Astrocyte of the spinal cord (primary cell): ENCODE measurements around the gene NDUFC2.
"Not testable (repeated sequence)": the region's sequence is repeated elsewhere in the genome, so short reads cannot be mapped to it uniquely, and the experiment has no call there.

Experiments
- DNase-seq: peaks from one replicate; pipeline ENCODE4 v3.0.0; 2011; ENCODE audit warnings: low read depth, low spot score
- H3K4me3 ChIP-seq: 2 replicates; pipeline ENCODE4 v1.5.1; 2011; ENCODE audit warnings: low read depth, mild to moderate bottlenecking, low read length, moderate library complexity
- in situ Hi-C: cut with HindIII; loops from 2 replicates; pipeline ENCODE4 v1.10.0; 2017; ENCODE audit warnings: low sequenced_read_pairs
- TF ChIP-seq, protein P1 (sequence below): IDR thresholded peaks from 2 replicates; pipeline ENCODE4 v1.5.1; 2012; ENCODE audit warnings: low read depth, mild to moderate bottlenecking, low read length, inconsistent platforms

NDUFC2 gene

GRCh38 chr11:78085972-78086371, 6.3 kb upstream of the NDUFC2 start:
- TF ChIP-seq, protein P1, sequence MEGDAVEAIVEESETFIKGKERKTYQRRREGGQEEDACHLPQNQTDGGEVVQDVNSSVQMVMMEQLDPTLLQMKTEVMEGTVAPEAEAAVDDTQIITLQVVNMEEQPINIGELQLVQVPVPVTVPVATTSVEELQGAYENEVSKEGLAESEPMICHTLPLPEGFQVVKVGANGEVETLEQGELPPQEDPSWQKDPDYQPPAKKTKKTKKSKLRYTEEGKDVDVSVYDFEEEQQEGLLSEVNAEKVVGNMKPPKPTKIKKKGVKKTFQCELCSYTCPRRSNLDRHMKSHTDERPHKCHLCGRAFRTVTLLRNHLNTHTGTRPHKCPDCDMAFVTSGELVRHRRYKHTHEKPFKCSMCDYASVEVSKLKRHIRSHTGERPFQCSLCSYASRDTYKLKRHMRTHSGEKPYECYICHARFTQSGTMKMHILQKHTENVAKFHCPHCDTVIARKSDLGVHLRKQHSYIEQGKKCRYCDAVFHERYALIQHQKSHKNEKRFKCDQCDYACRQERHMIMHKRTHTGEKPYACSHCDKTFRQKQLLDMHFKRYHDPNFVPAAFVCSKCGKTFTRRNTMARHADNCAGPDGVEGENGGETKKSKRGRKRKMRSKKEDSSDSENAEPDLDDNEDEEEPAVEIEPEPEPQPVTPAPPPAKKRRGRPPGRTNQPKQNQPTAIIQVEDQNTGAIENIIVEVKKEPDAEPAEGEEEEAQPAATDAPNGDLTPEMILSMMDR, result no peak
- DNase-seq, result no peak
- H3K4me3 ChIP-seq, result no peak overlapping the region
- in situ Hi-C loops, result no loop called here

DNA sequence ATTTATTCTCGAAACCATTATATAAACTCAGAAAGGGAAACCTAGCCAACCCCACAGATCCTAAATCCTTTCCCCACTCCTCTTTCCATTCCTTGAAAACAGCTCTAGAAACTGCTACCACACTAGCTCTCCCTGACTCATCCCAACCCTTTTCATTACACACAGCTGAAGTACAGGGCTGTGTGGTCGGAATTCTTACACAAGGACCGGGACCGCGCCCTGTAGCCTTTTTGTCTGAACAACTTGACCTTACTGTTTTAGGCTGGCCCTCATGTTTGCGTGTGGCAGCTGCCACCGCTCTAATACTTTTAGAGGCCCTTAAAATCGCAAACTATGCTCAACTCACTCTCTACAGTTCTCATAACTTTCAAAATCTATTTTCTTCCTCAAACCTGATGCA, 4.8 kb upstream of the NDUFC2 start:
- in situ Hi-C loops, H3K4me3 ChIP-seq: not testable (repeated sequence)
- peak; percentile 32 for DNase-seq

- DNase-seq, result no peak
- in situ Hi-C loops, result no loop called here
- no peak overlapping the region for H3K4me3 ChIP-seq
- TF ChIP-seq, protein P1, result no peak
These were observed 3.4 kb upstream of the NDUFC2 start for GRCh38 chr11:78083021-78083420.

- in situ Hi-C loops, result no loop called here
- TF ChIP-seq, protein P1, result no peak
- no peak overlapping the region for H3K4me3 ChIP-seq
- DNase-seq, result no peak
These were observed 2.5 kb upstream of the NDUFC2 start for GRCh38 chr11:78082146-78082545.

- TF ChIP-seq, protein P1, result no peak
- no peak for DNase-seq
- H3K4me3 ChIP-seq, result no peak overlapping the region
- in situ Hi-C loops, result no loop called here
These were observed 1.9 kb upstream of the NDUFC2 start for GRCh38 chr11:78081583-78081982.

- TF ChIP-seq, protein P1, result no peak
- in situ Hi-C loops, result no loop called here
- DNase-seq, result peak; percentile 59
- no peak overlapping the region for H3K4me3 ChIP-seq
These were observed 1.3 kb upstream of the NDUFC2 start for GRCh38 chr11:78080818-78081495.

DNA sequence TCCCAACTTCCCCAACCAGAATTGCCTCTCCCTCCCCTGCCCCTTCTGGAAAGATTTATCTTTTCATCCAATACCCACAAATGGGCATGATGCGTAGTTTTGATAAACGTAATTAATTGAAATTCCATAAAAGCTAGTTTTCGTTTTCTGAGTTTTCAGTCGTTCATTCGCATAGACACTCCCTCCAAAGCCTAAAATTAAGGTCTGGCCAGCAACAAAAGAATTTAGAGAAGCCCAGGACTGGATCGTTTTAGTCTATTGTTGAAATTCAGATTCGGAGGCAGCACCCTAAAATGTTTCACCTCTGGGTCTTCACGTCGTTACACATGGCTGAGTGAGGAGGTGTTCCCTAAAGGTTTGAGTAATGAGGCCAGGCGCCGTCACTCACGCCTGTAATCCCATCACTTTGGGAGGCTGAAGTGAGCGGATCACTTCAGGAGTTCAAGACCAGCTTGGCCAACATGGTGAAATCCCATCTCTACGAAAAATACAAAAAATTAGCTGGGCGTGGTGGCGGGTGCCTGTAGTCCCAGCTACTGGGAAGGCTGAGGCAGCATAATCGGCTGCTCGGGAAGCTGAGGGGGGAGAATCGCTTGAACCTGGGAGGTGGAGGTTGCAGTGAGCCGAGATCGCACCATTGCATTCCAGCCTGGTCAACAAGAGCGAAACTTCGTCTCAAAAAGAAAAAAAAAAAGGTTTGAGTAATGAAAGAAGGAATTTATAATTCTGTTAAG, 589 bp upstream of the NDUFC2 start:
- in situ Hi-C loops, result no loop called here
- H3K4me3 ChIP-seq, result peak overlapping the region; percentile 74
- DNase-seq, result no peak
- TF ChIP-seq, protein P1, result no peak
